Spleen (tissue), 7 donors: ENCODE data around the gene VAMP8.

Experiments used
- POLR2A ChIP-seq, 3 donors: fragments of 450-650 bp; IDR thresholded peaks; one replicate each; pipeline ENCODE4 v1.5.1; 2017; ENCODE audit warnings: antibody characterized with exemption in 3 of 3, mild to moderate bottlenecking in 1 of 3
- POLR2AphosphoS5 ChIP-seq, 3 donors: sonication (generic); formaldehyde crosslinking; IDR thresholded peaks; one replicate each; pipeline ENCODE4 v1.5.1; 2017; ENCODE audit warnings: antibody characterized with exemption in 3 of 3
- TF ChIP-seq, protein P1 (sequence below), 11 experiments: fragments of 200-600 bp in 7 of 11; fragments of 450-650 bp in 4 of 11; sonication (generic) in 4 of 11; IDR thresholded peaks in 8 of 11; conservative IDR thresholded peaks in 3 of 11; 1 replicate in 7 of 11; 2 replicates in 4 of 11; pipeline versions ENCODE4 v1.4.0 to v1.8.0; 2016 to 2021; ENCODE audit warnings: antibody characterized with exemption in 11 of 11, inconsistent platforms in 4 of 11, mild to moderate bottlenecking in 1 of 11
- donor health status: DM: no; HTN: no; CAD: no; lungs with moderate emphysema.
- donor health status: DM: no; HTN: no; CAD: no.
- donor health status: DM: no; HTN: no; CAD: no.

GRCh38 chr2:85605406-85606115 is 28.2 kb downstream of the VAMP8 start:
- TF ChIP-seq POLR2AphosphoS5 (IDR thresholded peaks at IDR 0.05) (no peak), POLR2A (IDR thresholded peaks at IDR 0.05) (no peak)
- TF ChIP-seq, protein P1, sequence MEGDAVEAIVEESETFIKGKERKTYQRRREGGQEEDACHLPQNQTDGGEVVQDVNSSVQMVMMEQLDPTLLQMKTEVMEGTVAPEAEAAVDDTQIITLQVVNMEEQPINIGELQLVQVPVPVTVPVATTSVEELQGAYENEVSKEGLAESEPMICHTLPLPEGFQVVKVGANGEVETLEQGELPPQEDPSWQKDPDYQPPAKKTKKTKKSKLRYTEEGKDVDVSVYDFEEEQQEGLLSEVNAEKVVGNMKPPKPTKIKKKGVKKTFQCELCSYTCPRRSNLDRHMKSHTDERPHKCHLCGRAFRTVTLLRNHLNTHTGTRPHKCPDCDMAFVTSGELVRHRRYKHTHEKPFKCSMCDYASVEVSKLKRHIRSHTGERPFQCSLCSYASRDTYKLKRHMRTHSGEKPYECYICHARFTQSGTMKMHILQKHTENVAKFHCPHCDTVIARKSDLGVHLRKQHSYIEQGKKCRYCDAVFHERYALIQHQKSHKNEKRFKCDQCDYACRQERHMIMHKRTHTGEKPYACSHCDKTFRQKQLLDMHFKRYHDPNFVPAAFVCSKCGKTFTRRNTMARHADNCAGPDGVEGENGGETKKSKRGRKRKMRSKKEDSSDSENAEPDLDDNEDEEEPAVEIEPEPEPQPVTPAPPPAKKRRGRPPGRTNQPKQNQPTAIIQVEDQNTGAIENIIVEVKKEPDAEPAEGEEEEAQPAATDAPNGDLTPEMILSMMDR (IDR thresholded peaks at IDR 0.05 in 8 of 11, conservative IDR thresholded peaks at IDR 0.05 in 3 of 11) = no peak
